ENCODE measurements around the gene HOXA11.

HOXA11 gene

DNA sequence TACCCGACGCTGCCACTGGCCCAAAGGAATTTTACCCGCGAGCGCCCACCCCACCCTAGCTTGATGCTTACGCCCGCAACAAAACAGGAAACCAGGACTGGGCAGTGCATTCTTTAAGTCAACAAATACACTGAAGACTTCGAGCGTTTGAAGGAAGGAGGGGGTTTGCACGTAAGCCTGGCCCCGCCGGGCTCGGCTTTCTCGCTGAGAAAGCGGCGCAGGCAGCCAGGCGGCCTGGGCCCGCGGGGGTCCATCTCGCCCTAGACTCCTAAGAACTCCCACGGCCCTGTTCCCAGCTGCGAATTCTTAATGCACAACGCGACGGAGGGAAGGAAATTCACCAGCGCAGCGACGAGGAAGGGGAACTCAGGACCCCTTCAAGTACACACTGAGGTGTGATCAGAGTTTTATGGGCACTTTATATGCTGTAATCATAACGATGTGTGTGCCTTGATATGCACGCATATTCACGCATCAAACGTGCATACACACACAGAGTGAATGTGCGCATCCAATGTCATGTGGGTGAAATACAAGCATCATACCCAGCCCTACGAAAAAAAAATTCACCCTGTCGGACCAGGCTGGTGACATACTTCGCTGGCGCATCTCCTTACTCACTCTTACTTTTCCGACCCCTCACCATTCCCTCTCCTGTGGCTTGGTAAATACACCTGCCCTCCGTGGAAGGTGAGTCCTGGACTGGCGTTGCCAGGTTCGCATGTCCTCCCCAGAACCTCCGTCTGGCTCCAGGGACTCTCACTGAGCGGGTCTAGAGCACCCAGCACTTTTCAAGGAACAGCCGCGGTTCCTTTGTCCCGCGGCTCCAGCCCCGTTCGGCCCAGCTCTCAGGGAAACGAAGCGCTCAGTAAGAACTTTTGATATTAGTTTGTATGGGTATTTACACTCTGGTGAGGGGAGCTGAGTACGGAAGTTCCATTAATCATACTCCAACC is 20.6 kb upstream of the HOXA11 start:
- DNase-seq (ENCODE audit: low spot score), result no peak

GRCh38 chr7:27204851-27205322 is 19.9 kb upstream of the HOXA11 start:
- peak; percentile 44 for DNase-seq (ENCODE audit: low spot score)

GRCh38 chr7:27203964-27204594 is 19.0 kb upstream of the HOXA11 start:
- no peak for DNase-seq (ENCODE audit: low spot score)

GRCh38 chr7:27203365-27203953 is 18.4 kb upstream of the HOXA11 start:
- DNase-seq (ENCODE audit: low spot score), result no peak

GRCh38 chr7:27202862-27203134 is 17.8 kb upstream of the HOXA11 start:
- no peak for DNase-seq (ENCODE audit: low spot score)

DNA sequence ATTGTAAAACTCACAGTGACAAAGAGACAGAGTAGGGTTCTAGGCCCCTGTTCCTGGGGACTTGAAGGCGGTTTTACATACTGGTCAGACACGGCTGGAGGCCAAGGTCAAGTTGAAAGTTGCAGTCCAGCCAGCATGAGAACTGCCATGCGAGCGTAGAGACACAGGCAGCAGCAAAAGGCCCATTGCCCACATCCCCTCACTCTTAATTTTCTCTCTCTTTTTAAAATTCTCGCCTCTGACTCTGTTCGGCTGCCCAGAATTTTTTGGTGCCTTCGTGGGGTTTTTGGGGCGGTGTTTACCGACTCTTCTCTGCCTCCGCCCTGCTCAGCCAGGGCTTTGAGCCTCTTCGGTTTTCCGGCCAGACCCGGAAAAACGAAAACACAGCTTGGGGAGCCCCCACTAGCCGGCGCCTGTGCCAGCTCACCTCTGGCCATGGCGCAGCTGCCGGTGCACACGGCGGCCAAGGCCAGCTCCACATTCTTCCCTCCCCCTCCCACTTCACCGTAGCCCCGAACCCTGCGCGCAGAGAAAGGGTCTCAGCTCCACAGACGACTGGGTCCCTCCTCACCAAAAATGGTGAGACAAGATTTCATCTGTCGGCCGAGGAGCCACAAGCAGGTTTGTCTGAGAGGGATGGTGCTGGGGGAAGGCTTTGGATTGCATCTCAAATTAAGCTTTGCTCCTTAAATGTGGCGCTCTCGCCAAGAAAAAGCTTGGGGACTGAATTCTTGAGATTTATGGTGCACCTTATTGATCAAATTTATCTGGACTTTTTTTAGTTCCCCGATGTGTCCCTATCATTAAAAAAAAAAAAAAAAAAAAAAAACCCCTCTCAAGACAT is 17.2 kb upstream of the HOXA11 start:
- DNase-seq (ENCODE audit: low spot score), result no peak

GRCh38 chr7:27201580-27202017 is 16.6 kb upstream of the HOXA11 start:
- no peak for DNase-seq (ENCODE audit: low spot score)

- DNase-seq (ENCODE audit: low spot score), result no peak
Observed at GRCh38 chr7:27200761-27201579, 15.9 kb upstream of the HOXA11 start.

DNA sequence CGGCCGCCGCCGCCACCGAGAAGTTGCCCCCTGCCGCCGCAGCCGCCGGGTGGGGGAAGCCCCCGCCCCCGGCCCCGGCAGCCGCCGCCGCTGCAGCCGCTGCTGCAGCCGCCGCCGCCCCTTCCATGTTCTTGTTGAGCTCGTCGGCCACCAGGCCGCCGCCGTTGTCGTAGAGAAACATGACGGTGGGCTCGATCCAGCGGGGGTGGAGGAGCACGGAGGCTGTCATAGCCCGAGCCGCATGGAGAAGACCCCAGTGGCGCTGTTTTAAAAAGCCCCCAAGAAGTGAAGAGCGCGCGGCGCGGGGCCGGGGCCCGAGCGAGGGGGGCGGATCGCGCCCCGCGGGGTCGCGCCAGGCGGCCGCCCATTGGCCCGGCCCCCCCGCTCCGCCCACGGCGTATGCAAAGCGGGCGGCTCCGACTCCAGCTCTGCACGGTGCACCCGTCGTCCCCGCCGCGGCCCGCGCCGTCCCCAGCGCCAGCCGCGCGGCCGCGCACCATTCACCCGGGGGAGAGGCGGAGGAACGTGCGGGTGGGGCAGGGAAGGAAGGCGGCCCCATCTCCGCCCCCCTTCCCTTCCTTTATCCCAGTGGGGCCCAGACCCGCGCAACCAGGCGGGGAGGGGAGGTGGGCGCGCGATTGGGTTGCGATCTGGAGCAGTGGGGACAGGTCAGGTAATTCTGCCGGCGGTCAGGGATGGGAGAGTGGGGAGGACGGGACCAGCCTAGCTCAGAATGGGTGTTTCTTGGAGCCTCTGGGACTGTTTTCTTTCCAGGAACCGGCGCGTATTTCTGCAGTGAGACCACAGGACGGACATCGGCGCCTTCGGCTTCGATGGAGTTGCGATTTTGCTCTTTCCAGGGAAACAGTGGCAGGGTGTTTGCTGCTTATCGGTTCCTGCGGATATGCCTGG is 15.1 kb upstream of the HOXA11 start, which contains the start of gene HOXA13:
Gene HOXA13 (minus strand): TSS at position 243 of the 912 bp plus-strand sequence. CDS start 14 bp downstream, at position 229.
- DNase-seq (ENCODE audit: low spot score), result peak; percentile 82

- DNase-seq (ENCODE audit: low spot score), result peak; percentile 45
Observed at GRCh38 chr7:27198871-27199801, 14.1 kb upstream of the HOXA11 start.

DNA sequence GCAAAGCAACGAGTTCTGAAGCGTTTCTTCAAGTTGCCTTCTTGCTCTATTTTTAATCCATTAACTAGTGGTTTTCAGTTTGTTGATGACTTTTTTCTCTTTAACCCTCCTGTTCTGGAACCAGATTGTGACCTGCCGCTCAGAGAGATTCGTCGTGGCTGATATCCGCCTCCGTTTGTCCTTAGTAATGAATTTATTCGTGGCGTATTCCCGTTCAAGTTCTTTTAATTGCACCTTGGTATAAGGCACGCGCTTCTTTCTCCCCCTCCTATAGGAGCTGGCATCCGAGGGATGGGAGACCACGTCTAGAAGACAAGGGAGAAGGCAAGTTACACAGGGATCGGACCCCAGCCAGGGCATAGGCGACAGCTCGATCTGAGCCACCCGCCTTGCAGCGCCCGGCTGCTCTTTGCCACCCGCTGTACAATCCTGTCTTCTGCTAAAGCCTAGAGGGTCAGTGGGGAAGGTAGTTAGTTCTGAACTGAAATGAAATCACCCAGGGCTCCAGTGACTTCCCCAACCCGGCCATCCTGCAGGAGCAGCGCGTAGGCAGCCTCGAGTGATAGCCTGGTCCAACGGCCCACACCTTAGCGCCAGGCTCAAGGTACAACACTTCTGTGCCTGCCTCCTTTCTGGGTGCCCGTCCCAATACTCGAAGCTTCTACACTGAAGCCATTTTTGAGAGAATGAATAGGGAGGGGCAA is 13.3 kb upstream of the HOXA11 start:
- DNase-seq (ENCODE audit: low spot score), result no peak

DNA sequence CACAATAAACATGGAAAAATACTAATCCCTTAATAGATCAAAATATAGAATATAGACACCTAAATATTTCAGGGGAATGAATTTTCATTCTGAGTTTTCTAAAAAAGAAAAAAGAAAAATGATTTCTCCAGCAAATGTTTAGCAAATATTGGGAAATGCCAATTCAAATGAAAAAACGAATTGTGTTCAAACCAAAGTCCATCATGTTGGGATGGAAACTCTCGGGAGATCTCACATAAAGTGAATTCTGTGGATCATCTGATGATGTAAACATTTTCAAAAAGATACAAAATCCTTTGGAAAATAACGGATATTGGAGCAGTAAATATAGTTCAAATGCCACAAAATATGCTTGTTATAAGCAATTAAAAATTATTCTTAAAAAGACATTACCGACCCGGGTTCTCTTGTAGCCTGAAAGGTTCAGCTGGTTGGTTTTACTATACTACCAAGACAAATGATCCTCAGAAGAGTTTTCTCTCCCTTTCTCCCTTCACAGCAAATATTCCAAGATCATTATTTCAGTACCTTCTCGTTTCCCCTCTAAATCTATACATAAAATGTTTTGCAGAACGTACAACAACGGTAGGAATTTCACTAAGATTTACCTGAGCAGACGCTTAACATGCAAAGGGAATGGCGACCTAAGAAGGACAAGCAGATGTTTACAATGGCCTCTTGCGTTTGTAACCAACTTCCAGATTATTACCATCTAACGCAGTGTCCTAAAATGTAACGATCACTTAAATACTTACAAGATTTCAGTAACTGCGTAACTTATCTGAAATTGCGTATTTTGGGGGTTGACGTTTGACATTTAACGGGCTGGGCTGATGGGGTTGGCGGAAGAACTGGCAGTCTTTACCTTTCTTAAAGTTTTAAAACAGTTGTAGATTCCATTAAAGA is 12.4 kb upstream of the HOXA11 start:
- DNase-seq (ENCODE audit: low spot score), result no peak

GRCh38 chr7:27196287-27196767 is 11.3 kb upstream of the HOXA11 start:
- peak; percentile 70 for DNase-seq (ENCODE audit: low spot score)

DNA sequence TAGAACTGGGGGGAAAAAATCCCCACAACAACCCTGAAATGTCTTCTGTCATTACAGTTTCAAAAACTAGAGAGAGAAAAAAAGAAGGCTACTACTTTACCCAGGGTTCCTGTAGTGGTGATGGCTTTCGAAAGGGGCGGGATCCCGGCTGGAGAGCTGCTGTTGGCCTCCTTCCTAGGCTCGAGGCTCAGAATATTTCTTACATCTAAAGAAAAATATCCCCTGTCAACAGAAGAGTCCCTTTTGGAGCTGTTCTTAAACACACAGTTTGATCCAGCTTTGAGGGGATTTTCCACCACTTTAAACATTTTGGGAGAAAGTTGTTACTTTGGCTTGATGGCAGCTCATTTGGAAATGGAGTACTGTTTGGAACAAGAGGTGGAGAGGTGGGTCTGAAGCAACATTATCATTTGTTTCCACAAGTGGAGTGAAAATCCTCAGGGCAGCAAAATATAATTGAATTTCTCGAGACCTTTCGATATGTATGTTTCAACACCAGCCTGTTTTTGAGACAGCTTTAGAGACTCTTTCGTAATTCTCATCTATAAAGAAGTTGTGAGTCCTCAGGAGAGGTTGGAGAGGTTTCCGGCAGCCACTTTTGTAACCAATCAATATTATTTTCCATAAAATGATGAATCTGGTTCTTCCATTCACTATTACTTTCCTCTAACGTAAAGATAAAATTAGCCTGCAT is 9.8 kb upstream of the HOXA11 start:
- no peak for DNase-seq (ENCODE audit: low spot score)

GRCh38 chr7:27194002-27194352 is 8.9 kb upstream of the HOXA11 start:
- DNase-seq (ENCODE audit: low spot score), result no peak

DNA sequence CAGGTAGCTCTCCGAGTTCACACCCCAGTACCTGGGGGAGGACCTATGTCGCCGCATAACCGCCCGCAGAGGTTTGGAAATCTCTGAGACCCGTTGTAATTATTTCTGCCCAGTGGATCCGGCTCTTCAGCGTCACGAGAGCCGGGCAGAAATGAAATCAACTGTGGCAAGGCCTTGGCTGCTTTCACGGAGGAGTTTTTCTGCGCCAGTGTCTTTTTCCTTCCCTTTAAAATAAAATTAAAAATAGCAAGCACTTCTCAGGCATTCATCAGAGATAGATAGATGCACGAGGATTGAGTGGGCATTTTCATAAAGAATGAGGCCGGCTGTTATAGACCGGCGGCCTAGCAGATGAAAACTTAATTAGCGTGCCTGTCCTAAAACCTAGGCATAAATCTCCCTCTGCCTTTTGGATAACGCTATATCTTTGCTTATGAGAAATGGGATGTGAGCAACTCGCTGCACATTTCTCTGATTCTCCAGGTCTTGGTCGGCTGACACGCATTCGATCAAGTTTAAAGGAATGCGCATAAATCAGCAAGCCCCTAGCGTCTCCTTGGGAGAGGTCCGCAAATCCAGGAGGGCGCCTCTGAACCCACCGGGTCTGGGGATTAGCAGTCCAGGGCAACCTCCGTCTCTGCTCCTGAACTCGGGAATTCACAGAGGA is 8.4 kb upstream of the HOXA11 start:
- no peak for DNase-seq (ENCODE audit: low spot score)

All from GM03348 (cell line).